WTC11 (cell line): Measurements from ENCODE around the gene SNRNP25.

Source experiments
- IRF2 ChIP-seq: sonication (generic); formaldehyde crosslinking; IDR thresholded peaks from 2 replicates; pipeline ENCODE4 v1.8.0; 2022; ENCODE audit warnings: low read depth, missing genetic modification reagents, borderline replicate concordance
- KAT7 ChIP-seq: sonication (generic); formaldehyde crosslinking; IDR thresholded peaks from 2 replicates; pipeline ENCODE4 v1.8.1; 2023; ENCODE audit warnings: missing genetic modification reagents, mild to moderate bottlenecking, borderline replicate concordance
- RORB ChIP-seq: fragments of 250-450 bp; sonication (Bioruptor Pico); IDR thresholded peaks from 2 replicates; pipeline ENCODE4 v1.9.0; 2021; ENCODE audit warnings: mild to moderate bottlenecking
- SP1 ChIP-seq: sonication (generic); formaldehyde crosslinking; conservative IDR thresholded peaks from 2 replicates; pipeline ENCODE4 v1.8.1; 2022; ENCODE audit warnings: missing genetic modification reagents
- TF ChIP-seq, protein P1 (sequence below): sonication (generic); formaldehyde crosslinking; IDR thresholded peaks from 2 replicates; pipeline ENCODE4 v1.8.0; 2022; ENCODE audit warnings: mild to moderate bottlenecking, missing genetic modification reagents

DNA sequence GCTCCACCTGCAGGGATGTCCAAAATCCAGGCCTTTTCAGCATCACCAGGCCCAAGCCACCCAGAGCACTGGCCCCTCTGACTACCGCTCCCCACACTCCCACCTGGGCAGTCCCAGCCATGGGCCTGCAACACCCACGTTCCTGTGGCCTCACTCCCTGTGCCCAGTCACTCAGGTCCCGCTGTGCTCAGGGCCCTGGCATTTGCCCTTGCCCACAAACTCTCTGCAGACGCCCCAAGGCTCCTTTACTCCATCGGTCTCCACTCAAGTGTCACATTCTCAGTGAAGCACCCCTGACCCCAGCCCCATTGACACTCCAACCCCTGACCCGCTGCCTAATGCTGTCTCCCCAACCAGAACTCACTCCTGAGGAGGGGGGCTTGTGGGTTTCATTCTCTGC, 48.0 kb downstream of the SNRNP25 start:
- TF ChIP-seq SP1 (CRISPR knock-in tag), result no peak
- no peak for TF ChIP-seq RORB (CRISPR knock-in tag)
- no peak for TF ChIP-seq IRF2
- TF ChIP-seq KAT7 (CRISPR knock-in tag), result no peak
- TF ChIP-seq, protein P1, sequence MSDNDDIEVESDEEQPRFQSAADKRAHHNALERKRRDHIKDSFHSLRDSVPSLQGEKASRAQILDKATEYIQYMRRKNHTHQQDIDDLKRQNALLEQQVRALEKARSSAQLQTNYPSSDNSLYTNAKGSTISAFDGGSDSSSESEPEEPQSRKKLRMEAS (CRISPR knock-in tag), result no peak
